Measurements from ENCODE around the gene CNTN1. TPM values are rescaled to one million over a fixed set of nuclear protein-coding genes. Genes with fewer than 3 reads are reported as not detected.

Gene CNTN1
- total and polyA plus RNA-seq, 2 of the 8 experiments (the other 6 are each of a cell fraction or from before 2014, with no cell fraction given) = 7.2 to 21.8 TPM

GRCh38 chr12:41049033-41049432 is 356.8 kb downstream of the CNTN1 start:
- ChIA-PET POLR2A (ENCODE audit: partially characterized antibody) (no interaction called here), CTCF (ENCODE audit: partially characterized antibody) (no interaction called here)
- Histone ChIP-seq H4K5ac (ENCODE audit: insufficient read length, low read depth, low read length) (no peak overlapping the region), H3K4ac (replicated peaks; ENCODE audit: insufficient read length, low read depth, low read length) (no peak overlapping the region), H2BK5ac (ENCODE audit: low read depth, low read length) (no peak overlapping the region), H2BK15ac (ENCODE audit: low read length) (no peak overlapping the region), H3K27ac (ENCODE audit: low read depth, low read length) (no peak overlapping the region), H2BK12ac (ENCODE audit: low read depth, low read length) (no peak overlapping the region), H3K27me3 (replicated peaks in 1 of 4; ENCODE audit: control insufficient read depth in 3 of 4, extremely low read depth in 1 of 4, insufficient read depth in 3 of 4, low read length in 3 of 4) (no peaks in the 10 kb centered on the region), H3K18ac (ENCODE audit: extremely low read depth, low read length) (no peak overlapping the region), H3K36me3 (ENCODE audit: control insufficient read depth in 2 of 4, insufficient read depth in 4 of 4, low read length in 3 of 4) (no peaks in the 10 kb centered on the region), H3K4me3 (ENCODE audit: extremely low read depth in 1 of 4, insufficient read depth in 2 of 4, low read depth in 3 of 4, low read length in 4 of 4) (no peak overlapping the region), H2BK120ac (replicated peaks; ENCODE audit: low read depth, low read length) (no peak overlapping the region), H3K14ac (ENCODE audit: insufficient read length) (no peak overlapping the region), H3K23ac (ENCODE audit: insufficient read length) (no peak overlapping the region), H4K8ac (ENCODE audit: extremely low read depth, insufficient read depth, low read length) (no peak overlapping the region), H4K20me1 (replicated peaks in 1 of 2; ENCODE audit: control insufficient read depth in 1 of 2, insufficient read depth in 2 of 2, low read length in 2 of 2) (no peaks in the 10 kb centered on the region), H3K9me3 (ENCODE audit: insufficient read depth in 2 of 2, low read depth in 1 of 2, low read length in 1 of 2) (no peaks in the 10 kb centered on the region), H3K4me1 (replicated peaks in 1 of 4; ENCODE audit: control insufficient read depth in 3 of 4, insufficient read depth in 4 of 4, low read length in 3 of 4) (no peaks in the 10 kb centered on the region), H2AK5ac (ENCODE audit: low read depth, low read length) (no peak overlapping the region), H3K79me1 (ENCODE audit: low read depth, low read length) (no peaks in the 10 kb centered on the region), H3K9ac (replicated peaks in 1 of 4; ENCODE audit: extremely low read depth in 1 of 4, low read depth in 3 of 4, low read length in 3 of 4) (no peak overlapping the region), H3K4me2 (ENCODE audit: insufficient read depth in 1 of 2, low read depth in 2 of 2, low read length in 2 of 2) (no peak overlapping the region), H3K79me2 (ENCODE audit: control insufficient read depth in 1 of 2, insufficient read depth in 2 of 2, low read length in 2 of 2) (no peaks in the 10 kb centered on the region), H3K23me2 (ENCODE audit: low read depth, low read length) (peaks cover 2% of the 10 kb centered on the region; the same call in 1 of the 2 replicates), H3K56ac (replicated peaks; ENCODE audit: insufficient read length, low read depth, low read length) (no peak overlapping the region), H2BK20ac (ENCODE audit: low read length) (no peak overlapping the region), H2AFZ (ENCODE audit: low read length) (no peak overlapping the region), H4K91ac (replicated peaks; ENCODE audit: insufficient read length, low read length) (no peak overlapping the region)
- DNase-seq (ENCODE audit: low read depth in 1 of 2, low spot score in 2 of 2) (no peak), FAIRE-seq (no peak)
- TF ChIP-seq, protein P1, sequence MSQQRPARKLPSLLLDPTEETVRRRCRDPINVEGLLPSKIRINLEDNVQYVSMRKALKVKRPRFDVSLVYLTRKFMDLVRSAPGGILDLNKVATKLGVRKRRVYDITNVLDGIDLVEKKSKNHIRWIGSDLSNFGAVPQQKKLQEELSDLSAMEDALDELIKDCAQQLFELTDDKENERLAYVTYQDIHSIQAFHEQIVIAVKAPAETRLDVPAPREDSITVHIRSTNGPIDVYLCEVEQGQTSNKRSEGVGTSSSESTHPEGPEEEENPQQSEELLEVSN (IDR thresholded peaks at IDR 0.05) = no peak
- WGBS, 2 experiments (ENCODE audit: extremely low coverage in 1 of 2, insufficient coverage in 1 of 2, insufficient read length in 1 of 2, insufficient replicate concordance in 2 of 2, low coverage in 1 of 2, low lambda C conversion rate in 2 of 2, missing lambda C conversion rate in 1 of 2) = 92% methylated on average over 2 of the region's 2 CpGs; no CpG with 5 or more reads in 1 of the 2 experiments

All from H1 (cell line).